GM12892 (cell line): Measurements from ENCODE around the gene HDAC4.

Source experiments
- POLR2A ChIP-seq: IDR thresholded peaks from 2 replicates; pipeline ENCODE4 v1.6.1; 2011; ENCODE audit warnings: low read depth, low read length, control low read depth
- POLR2AphosphoS5 ChIP-seq: IDR thresholded peaks from 2 replicates; pipeline ENCODE4 v1.6.1; 2011; ENCODE audit warnings: low read depth, low read length, control low read depth
- TAF1 ChIP-seq: IDR thresholded peaks from 2 replicates; pipeline ENCODE4 v1.6.1; 2011; ENCODE audit warnings: low read depth, mild to moderate bottlenecking, control low read depth, low read length, borderline replicate concordance

- TF ChIP-seq TAF1: no peak
- TF ChIP-seq POLR2A: no peak
- TF ChIP-seq POLR2AphosphoS5: no peak
Measured at GRCh38 chr2:239214725-239215124, 186.1 kb downstream of the HDAC4 start.
